ENCODE data around the gene OIP5. TPM values are rescaled to one million over a fixed set of nuclear protein-coding genes. Genes with fewer than 3 reads are reported as not detected.

Gene OIP5
- total and polyA plus RNA-seq, 4 donors: 0.17 to 11.8 (median 1.1) TPM

GRCh38 chr15:41291065-41291631 is 41.2 kb downstream of the OIP5 start:
- no peak overlapping the region for H3K4me3 ChIP-seq (ENCODE audit: low read depth in 1 of 3, low read length in 3 of 3)
- H3K27me3 ChIP-seq (ENCODE audit: control insufficient read depth in 4 of 4, insufficient read depth in 4 of 4, low read length in 3 of 4): no peaks in the 10 kb centered on the region
- H3K9ac ChIP-seq (ENCODE audit: low read depth in 1 of 2, low read length in 2 of 2): no peak overlapping the region
- DNase-seq (ENCODE audit: low spot score): no peak
- no peak for TF ChIP-seq ZBTB33 (IDR thresholded peaks at IDR 0.05)
- no peak for TF ChIP-seq FOXA2 (IDR thresholded peaks at IDR 0.05)
- TF ChIP-seq FOXA1 (IDR thresholded peaks at IDR 0.05): no peak
- no peak for TF ChIP-seq NR2F2 (IDR thresholded peaks at IDR 0.05)
- no peak for TF ChIP-seq JUND (IDR thresholded peaks at IDR 0.05)
- no peak for TF ChIP-seq RAD21 (IDR thresholded peaks at IDR 0.05)
- TF ChIP-seq TAF1 (conservative IDR thresholded peaks at IDR 0.05): no peak
- no peak for TF ChIP-seq HNF4G (IDR thresholded peaks at IDR 0.05)
- TF ChIP-seq, protein P1, sequence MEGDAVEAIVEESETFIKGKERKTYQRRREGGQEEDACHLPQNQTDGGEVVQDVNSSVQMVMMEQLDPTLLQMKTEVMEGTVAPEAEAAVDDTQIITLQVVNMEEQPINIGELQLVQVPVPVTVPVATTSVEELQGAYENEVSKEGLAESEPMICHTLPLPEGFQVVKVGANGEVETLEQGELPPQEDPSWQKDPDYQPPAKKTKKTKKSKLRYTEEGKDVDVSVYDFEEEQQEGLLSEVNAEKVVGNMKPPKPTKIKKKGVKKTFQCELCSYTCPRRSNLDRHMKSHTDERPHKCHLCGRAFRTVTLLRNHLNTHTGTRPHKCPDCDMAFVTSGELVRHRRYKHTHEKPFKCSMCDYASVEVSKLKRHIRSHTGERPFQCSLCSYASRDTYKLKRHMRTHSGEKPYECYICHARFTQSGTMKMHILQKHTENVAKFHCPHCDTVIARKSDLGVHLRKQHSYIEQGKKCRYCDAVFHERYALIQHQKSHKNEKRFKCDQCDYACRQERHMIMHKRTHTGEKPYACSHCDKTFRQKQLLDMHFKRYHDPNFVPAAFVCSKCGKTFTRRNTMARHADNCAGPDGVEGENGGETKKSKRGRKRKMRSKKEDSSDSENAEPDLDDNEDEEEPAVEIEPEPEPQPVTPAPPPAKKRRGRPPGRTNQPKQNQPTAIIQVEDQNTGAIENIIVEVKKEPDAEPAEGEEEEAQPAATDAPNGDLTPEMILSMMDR (IDR thresholded peaks at IDR 0.05; ENCODE audit: low read depth, low read length, missing input control): no peak
- TF ChIP-seq YY1 (IDR thresholded peaks at IDR 0.05): no peak
- no peak overlapping the region for H3K27ac ChIP-seq (ENCODE audit: low read depth in 1 of 2, low read length in 2 of 2)
- H3K9me3 ChIP-seq (ENCODE audit: control insufficient read depth in 4 of 4, low read length in 3 of 4): no peaks in the 10 kb centered on the region
- H3K4me1 ChIP-seq (ENCODE audit: control insufficient read depth in 4 of 4, insufficient read depth in 4 of 4, low read length in 3 of 4): peaks cover 5 to 12% (median 7%) of the 10 kb centered on the region in 4 donors
- 85% methylated on average over 9 of the region's 9 CpGs for WGBS
- peaks cover 4 to 27% (median 16%) of the 10 kb centered on the region in 4 donors for H3K36me3 ChIP-seq (ENCODE audit: control insufficient read depth in 4 of 4, insufficient read depth in 3 of 4, low read depth in 1 of 4, low read length in 3 of 4)

DNA sequence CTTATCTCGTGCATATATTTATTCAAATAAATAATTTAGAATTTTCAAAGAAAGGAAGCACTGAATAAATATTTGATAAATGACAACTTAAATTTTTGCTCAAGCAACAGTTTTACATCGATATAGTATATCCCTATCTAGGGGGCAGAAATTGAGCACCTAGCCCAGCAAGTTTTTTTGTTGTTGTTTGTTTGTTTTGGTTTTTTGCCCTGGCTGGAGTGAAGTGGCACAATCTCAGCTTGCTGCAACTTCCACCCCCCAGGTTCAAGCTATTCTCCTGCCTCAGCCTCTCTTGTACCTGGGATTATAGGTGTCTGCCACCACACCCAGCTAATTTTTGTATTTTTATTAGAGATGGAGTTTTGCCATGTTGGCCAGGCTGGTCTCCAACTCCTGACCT is 42.4 kb downstream of the OIP5 start:
- Histone ChIP-seq H3K4me1 (ENCODE audit: control insufficient read depth in 4 of 4, insufficient read depth in 4 of 4, low read length in 3 of 4) (peaks cover 5 to 23% (median 14%) of the 10 kb centered on the region in 4 donors), H3K9ac (ENCODE audit: low read depth in 1 of 2, low read length in 2 of 2) (no peak overlapping the region), H3K27me3 (ENCODE audit: control insufficient read depth in 4 of 4, insufficient read depth in 4 of 4, low read length in 3 of 4) (no peaks in the 10 kb centered on the region), H3K9me3 (ENCODE audit: control insufficient read depth in 4 of 4, low read length in 3 of 4) (no peaks in the 10 kb centered on the region), H3K4me3 (ENCODE audit: low read depth in 1 of 3, low read length in 3 of 3) (no peak overlapping the region), H3K36me3 (ENCODE audit: control insufficient read depth in 4 of 4, insufficient read depth in 3 of 4, low read depth in 1 of 4, low read length in 3 of 4) (peaks cover 5 to 33% (median 19%) of the 10 kb centered on the region in 4 donors), H3K27ac (ENCODE audit: low read depth in 1 of 2, low read length in 2 of 2) (no peak overlapping the region)
- 37% methylated on average over 2 of the region's 2 CpGs for WGBS
- DNase-seq (ENCODE audit: low spot score): no peak
- TF ChIP-seq FOXA1 (IDR thresholded peaks at IDR 0.05) (no peak), ATF3 (IDR thresholded peaks at IDR 0.05) (no peak), RAD21 (IDR thresholded peaks at IDR 0.05) (no peak), HNF4G (IDR thresholded peaks at IDR 0.05) (no peak), ZBTB33 (IDR thresholded peaks at IDR 0.05) (no peak), GABPA (IDR thresholded peaks at IDR 0.05 in 1 of 2, conservative IDR thresholded peaks at IDR 0.05 in 1 of 2) (no peak), EGR1 (IDR thresholded peaks at IDR 0.05; ENCODE audit: low read depth in 2 of 2) (no peak), RXRA (IDR thresholded peaks at IDR 0.05) (no peak), SP1 (IDR thresholded peaks at IDR 0.05) (no peak), YY1 (IDR thresholded peaks at IDR 0.05) (no peak), JUND (IDR thresholded peaks at IDR 0.05) (no peak)
- TF ChIP-seq, protein P1 (IDR thresholded peaks at IDR 0.05; ENCODE audit: low read depth, low read length, missing input control): no peak
- TF ChIP-seq, protein P2, sequence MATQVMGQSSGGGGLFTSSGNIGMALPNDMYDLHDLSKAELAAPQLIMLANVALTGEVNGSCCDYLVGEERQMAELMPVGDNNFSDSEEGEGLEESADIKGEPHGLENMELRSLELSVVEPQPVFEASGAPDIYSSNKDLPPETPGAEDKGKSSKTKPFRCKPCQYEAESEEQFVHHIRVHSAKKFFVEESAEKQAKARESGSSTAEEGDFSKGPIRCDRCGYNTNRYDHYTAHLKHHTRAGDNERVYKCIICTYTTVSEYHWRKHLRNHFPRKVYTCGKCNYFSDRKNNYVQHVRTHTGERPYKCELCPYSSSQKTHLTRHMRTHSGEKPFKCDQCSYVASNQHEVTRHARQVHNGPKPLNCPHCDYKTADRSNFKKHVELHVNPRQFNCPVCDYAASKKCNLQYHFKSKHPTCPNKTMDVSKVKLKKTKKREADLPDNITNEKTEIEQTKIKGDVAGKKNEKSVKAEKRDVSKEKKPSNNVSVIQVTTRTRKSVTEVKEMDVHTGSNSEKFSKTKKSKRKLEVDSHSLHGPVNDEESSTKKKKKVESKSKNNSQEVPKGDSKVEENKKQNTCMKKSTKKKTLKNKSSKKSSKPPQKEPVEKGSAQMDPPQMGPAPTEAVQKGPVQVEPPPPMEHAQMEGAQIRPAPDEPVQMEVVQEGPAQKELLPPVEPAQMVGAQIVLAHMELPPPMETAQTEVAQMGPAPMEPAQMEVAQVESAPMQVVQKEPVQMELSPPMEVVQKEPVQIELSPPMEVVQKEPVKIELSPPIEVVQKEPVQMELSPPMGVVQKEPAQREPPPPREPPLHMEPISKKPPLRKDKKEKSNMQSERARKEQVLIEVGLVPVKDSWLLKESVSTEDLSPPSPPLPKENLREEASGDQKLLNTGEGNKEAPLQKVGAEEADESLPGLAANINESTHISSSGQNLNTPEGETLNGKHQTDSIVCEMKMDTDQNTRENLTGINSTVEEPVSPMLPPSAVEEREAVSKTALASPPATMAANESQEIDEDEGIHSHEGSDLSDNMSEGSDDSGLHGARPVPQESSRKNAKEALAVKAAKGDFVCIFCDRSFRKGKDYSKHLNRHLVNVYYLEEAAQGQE (IDR thresholded peaks at IDR 0.05): no peak
